Measurements from ENCODE around the gene SPIRE1.
"Not testable (repeated sequence)": the region's sequence is repeated elsewhere in the genome, so short reads cannot be mapped to it uniquely, and the experiment has no call there.

Gene SPIRE1

GRCh38 chr18:12552879-12553242, 105.0 kb downstream of the SPIRE1 start:
- H2AFZ ChIP-seq (ENCODE audit: low read depth, low read length): no peak overlapping the region
- no peaks in the 10 kb centered on the region for H3K4me1 ChIP-seq (ENCODE audit: insufficient read depth, low read length)
- no peaks in the 10 kb centered on the region for H3K27me3 ChIP-seq (ENCODE audit: insufficient read depth, low read length)
- no peak overlapping the region for H3K4me3 ChIP-seq (ENCODE audit: low read length)
- no peaks in the 10 kb centered on the region for H3K36me3 ChIP-seq (ENCODE audit: insufficient read depth, low read length)
- peaks cover 6% of the 10 kb centered on the region for H3K9me3 ChIP-seq (ENCODE audit: low read length)

GRCh38 chr18:12551943-12552878, 105.7 kb downstream of the SPIRE1 start:
- not testable (repeated sequence) for H3K27me3 ChIP-seq (ENCODE audit: insufficient read depth, low read length); H3K4me1 ChIP-seq (ENCODE audit: insufficient read depth, low read length); H3K9me3 ChIP-seq (ENCODE audit: low read length); H2AFZ ChIP-seq (ENCODE audit: low read depth, low read length); H3K4me3 ChIP-seq (ENCODE audit: low read length); H3K36me3 ChIP-seq (ENCODE audit: insufficient read depth, low read length)

- not testable (repeated sequence) for H2AFZ ChIP-seq (ENCODE audit: low read depth, low read length); H3K27me3 ChIP-seq (ENCODE audit: insufficient read depth, low read length); H3K4me1 ChIP-seq (ENCODE audit: insufficient read depth, low read length); H3K4me3 ChIP-seq (ENCODE audit: low read length); H3K9me3 ChIP-seq (ENCODE audit: low read length); H3K36me3 ChIP-seq (ENCODE audit: insufficient read depth, low read length)
Measured at GRCh38 chr18:12551466-12551865, 106.4 kb downstream of the SPIRE1 start.

- no peaks in the 10 kb centered on the region for H3K4me1 ChIP-seq (ENCODE audit: insufficient read depth, low read length)
- H2AFZ ChIP-seq (ENCODE audit: low read depth, low read length): no peak overlapping the region
- peaks cover 10% of the 10 kb centered on the region for H3K36me3 ChIP-seq (ENCODE audit: insufficient read depth, low read length)
- no peaks in the 10 kb centered on the region for H3K27me3 ChIP-seq (ENCODE audit: insufficient read depth, low read length)
- no peak overlapping the region for H3K4me3 ChIP-seq (ENCODE audit: low read length)
- H3K9me3 ChIP-seq (ENCODE audit: low read length): peaks cover 6% of the 10 kb centered on the region
Measured at GRCh38 chr18:12543697-12544096, 114.2 kb downstream of the SPIRE1 start.

- Histone ChIP-seq H3K4me1 (ENCODE audit: insufficient read depth, low read length) (no peaks in the 10 kb centered on the region), H3K4me3 (ENCODE audit: low read length) (no peak overlapping the region), H3K9me3 (ENCODE audit: low read length) (peaks cover 6% of the 10 kb centered on the region), H2AFZ (ENCODE audit: low read depth, low read length) (no peak overlapping the region), H3K36me3 (ENCODE audit: insufficient read depth, low read length) (peaks cover 5% of the 10 kb centered on the region), H3K27me3 (ENCODE audit: insufficient read depth, low read length) (no peaks in the 10 kb centered on the region)
Measured at GRCh38 chr18:12540751-12541150, 117.2 kb downstream of the SPIRE1 start.

- H3K9me3 ChIP-seq (ENCODE audit: low read length); H3K27me3 ChIP-seq (ENCODE audit: insufficient read depth, low read length); H3K4me3 ChIP-seq (ENCODE audit: low read length); H3K4me1 ChIP-seq (ENCODE audit: insufficient read depth, low read length); H2AFZ ChIP-seq (ENCODE audit: low read depth, low read length); H3K36me3 ChIP-seq (ENCODE audit: insufficient read depth, low read length): not testable (repeated sequence)
Measured at GRCh38 chr18:12539158-12539557, 118.7 kb downstream of the SPIRE1 start.

GRCh38 chr18:12534820-12535219, 123.1 kb downstream of the SPIRE1 start:
- no peaks in the 10 kb centered on the region for H3K4me1 ChIP-seq (ENCODE audit: insufficient read depth, low read length)
- no peaks in the 10 kb centered on the region for H3K27me3 ChIP-seq (ENCODE audit: insufficient read depth, low read length)
- H3K9me3 ChIP-seq (ENCODE audit: low read length): peaks cover 2% of the 10 kb centered on the region
- no peak overlapping the region for H2AFZ ChIP-seq (ENCODE audit: low read depth, low read length)
- H3K36me3 ChIP-seq (ENCODE audit: insufficient read depth, low read length): peaks cover 4% of the 10 kb centered on the region
- H3K4me3 ChIP-seq (ENCODE audit: low read length): no peak overlapping the region

- no peaks in the 10 kb centered on the region for H3K4me1 ChIP-seq (ENCODE audit: insufficient read depth, low read length)
- no peaks in the 10 kb centered on the region for H3K9me3 ChIP-seq (ENCODE audit: low read length)
- H3K4me3 ChIP-seq (ENCODE audit: low read length): no peak overlapping the region
- H3K36me3 ChIP-seq (ENCODE audit: insufficient read depth, low read length): peaks cover 4% of the 10 kb centered on the region
- no peak overlapping the region for H2AFZ ChIP-seq (ENCODE audit: low read depth, low read length)
- H3K27me3 ChIP-seq (ENCODE audit: insufficient read depth, low read length): no peaks in the 10 kb centered on the region
Measured at GRCh38 chr18:12532661-12533060, 125.2 kb downstream of the SPIRE1 start.

- Histone ChIP-seq H3K27me3 (ENCODE audit: insufficient read depth, low read length) (no peaks in the 10 kb centered on the region), H3K4me3 (ENCODE audit: low read length) (no peak overlapping the region), H3K4me1 (ENCODE audit: insufficient read depth, low read length) (no peaks in the 10 kb centered on the region), H3K36me3 (ENCODE audit: insufficient read depth, low read length) (peaks cover 4% of the 10 kb centered on the region), H2AFZ (ENCODE audit: low read depth, low read length) (no peak overlapping the region), H3K9me3 (ENCODE audit: low read length) (no peaks in the 10 kb centered on the region)
Measured at GRCh38 chr18:12531749-12532148, 126.2 kb downstream of the SPIRE1 start.

- no peak overlapping the region for H2AFZ ChIP-seq (ENCODE audit: low read depth, low read length)
- no peaks in the 10 kb centered on the region for H3K9me3 ChIP-seq (ENCODE audit: low read length)
- H3K4me3 ChIP-seq (ENCODE audit: low read length): no peak overlapping the region
- H3K27me3 ChIP-seq (ENCODE audit: insufficient read depth, low read length): no peaks in the 10 kb centered on the region
- peaks cover 29% of the 10 kb centered on the region for H3K4me1 ChIP-seq (ENCODE audit: insufficient read depth, low read length)
- H3K36me3 ChIP-seq (ENCODE audit: insufficient read depth, low read length): no peaks in the 10 kb centered on the region
Measured at GRCh38 chr18:12520442-12520992, 137.4 kb downstream of the SPIRE1 start.

GRCh38 chr18:12518832-12519531, 138.9 kb downstream of the SPIRE1 start:
- H3K27me3 ChIP-seq (ENCODE audit: insufficient read depth, low read length): no peaks in the 10 kb centered on the region
- no peak overlapping the region for H3K4me3 ChIP-seq (ENCODE audit: low read length)
- H3K36me3 ChIP-seq (ENCODE audit: insufficient read depth, low read length): peaks cover 3% of the 10 kb centered on the region
- H3K4me1 ChIP-seq (ENCODE audit: insufficient read depth, low read length): peaks cover 26% of the 10 kb centered on the region
- no peaks in the 10 kb centered on the region for H3K9me3 ChIP-seq (ENCODE audit: low read length)
- H2AFZ ChIP-seq (ENCODE audit: low read depth, low read length): no peak overlapping the region

- Histone ChIP-seq H2AFZ (ENCODE audit: low read depth, low read length) (no peak overlapping the region), H3K36me3 (ENCODE audit: insufficient read depth, low read length) (peaks cover 3% of the 10 kb centered on the region), H3K27me3 (ENCODE audit: insufficient read depth, low read length) (no peaks in the 10 kb centered on the region), H3K4me3 (ENCODE audit: low read length) (no peak overlapping the region), H3K9me3 (ENCODE audit: low read length) (no peaks in the 10 kb centered on the region), H3K4me1 (ENCODE audit: insufficient read depth, low read length) (peaks cover 26% of the 10 kb centered on the region)
Measured at GRCh38 chr18:12518326-12518725, 139.6 kb downstream of the SPIRE1 start.

GRCh38 chr18:12517142-12517825, 140.6 kb downstream of the SPIRE1 start:
- Histone ChIP-seq H3K4me3 (ENCODE audit: low read length) (no peak overlapping the region), H3K9me3 (ENCODE audit: low read length) (no peaks in the 10 kb centered on the region)

More at GRCh38 chr18:12517142-12517825, 140.6 kb downstream of the SPIRE1 start:
- peaks cover 3% of the 10 kb centered on the region for H3K36me3 ChIP-seq (ENCODE audit: insufficient read depth, low read length)
- H2AFZ ChIP-seq (ENCODE audit: low read depth, low read length): no peak overlapping the region
- H3K27me3 ChIP-seq (ENCODE audit: insufficient read depth, low read length): no peaks in the 10 kb centered on the region
- H3K4me1 ChIP-seq (ENCODE audit: insufficient read depth, low read length): peaks cover 26% of the 10 kb centered on the region
